ENCODE measurements around the gene DYRK4.
A peak's percentile ranks its signal among the peaks of the same experiment; 100 is the strongest.

DNA sequence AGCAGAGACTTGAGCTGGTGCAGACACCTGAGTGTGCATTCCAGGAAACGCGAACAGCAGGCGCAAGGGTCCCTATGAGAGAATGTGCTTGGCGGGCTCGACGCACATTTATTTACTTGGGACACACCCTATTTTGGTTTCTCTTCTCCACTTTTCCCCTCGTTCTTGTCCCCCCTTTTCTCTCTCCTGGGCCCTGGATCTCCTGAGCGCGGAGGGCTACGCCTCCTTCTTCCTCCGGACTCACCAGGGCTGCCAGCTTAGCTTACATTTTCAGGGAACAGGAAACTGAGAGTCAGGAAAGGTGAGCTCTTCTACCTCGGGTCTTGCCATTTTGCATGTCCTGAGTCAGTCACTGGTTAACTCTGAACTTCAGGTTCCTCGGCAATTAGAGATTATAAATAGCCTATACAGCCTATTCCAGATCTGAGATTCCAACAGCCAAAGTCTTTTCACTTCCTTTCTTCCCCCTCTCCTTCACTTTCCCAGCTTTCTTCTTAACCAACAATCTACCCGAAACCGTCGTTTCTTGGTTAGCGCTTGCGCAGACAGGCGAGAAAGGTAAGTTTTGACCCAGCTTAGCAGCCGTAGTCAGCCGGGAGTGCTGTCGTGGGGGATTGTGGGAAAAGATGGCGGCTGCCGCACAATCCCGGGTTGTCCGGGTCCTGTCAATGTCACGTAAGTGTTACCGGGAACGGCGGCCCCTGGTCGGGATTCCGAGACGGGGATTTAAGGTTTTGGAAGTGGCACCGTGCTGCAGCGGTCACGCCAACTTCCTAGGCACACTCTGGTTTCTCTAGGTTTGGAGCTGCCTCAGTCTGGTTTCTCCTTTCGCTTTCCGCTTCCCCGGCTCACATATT lies 86.7 kb downstream of the DYRK4 start, which contains the start of the genes AKAP3 and NDUFA9:
- TF ChIP-seq, protein P1, sequence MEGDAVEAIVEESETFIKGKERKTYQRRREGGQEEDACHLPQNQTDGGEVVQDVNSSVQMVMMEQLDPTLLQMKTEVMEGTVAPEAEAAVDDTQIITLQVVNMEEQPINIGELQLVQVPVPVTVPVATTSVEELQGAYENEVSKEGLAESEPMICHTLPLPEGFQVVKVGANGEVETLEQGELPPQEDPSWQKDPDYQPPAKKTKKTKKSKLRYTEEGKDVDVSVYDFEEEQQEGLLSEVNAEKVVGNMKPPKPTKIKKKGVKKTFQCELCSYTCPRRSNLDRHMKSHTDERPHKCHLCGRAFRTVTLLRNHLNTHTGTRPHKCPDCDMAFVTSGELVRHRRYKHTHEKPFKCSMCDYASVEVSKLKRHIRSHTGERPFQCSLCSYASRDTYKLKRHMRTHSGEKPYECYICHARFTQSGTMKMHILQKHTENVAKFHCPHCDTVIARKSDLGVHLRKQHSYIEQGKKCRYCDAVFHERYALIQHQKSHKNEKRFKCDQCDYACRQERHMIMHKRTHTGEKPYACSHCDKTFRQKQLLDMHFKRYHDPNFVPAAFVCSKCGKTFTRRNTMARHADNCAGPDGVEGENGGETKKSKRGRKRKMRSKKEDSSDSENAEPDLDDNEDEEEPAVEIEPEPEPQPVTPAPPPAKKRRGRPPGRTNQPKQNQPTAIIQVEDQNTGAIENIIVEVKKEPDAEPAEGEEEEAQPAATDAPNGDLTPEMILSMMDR (IDR thresholded peaks at IDR 0.05) = no peak
- peak in 1 of 2 donors; percentile 94 for TF ChIP-seq POLR2AphosphoS5 (IDR thresholded peaks at IDR 0.05)
- TF ChIP-seq EP300 (IDR thresholded peaks at IDR 0.05) = peak in 1 of 4 donors; percentile 47
